Suppressor macrophage (primary cell): ENCODE data around the gene TRIM44.
"Not testable (repeated sequence)": the region's sequence is repeated elsewhere in the genome, so short reads cannot be mapped to it uniquely, and the experiment has no call there.

Experiments used
- DNase-seq, 4 experiments: peaks; one replicate each; pipeline ENCODE4 v3.0.0-alpha.2; 2020 to 2022

TRIM44 gene

GRCh38 chr11:35857922-35858321 lies 195.3 kb downstream of the TRIM44 start:
- DNase-seq: no peak

GRCh38 chr11:35859301-35859700 lies 196.7 kb downstream of the TRIM44 start:
- peak in 2 of 4 experiments; percentile 12 to 26 for DNase-seq

- DNase-seq: not testable (repeated sequence)
Observed at GRCh38 chr11:35860194-35860593, 197.6 kb downstream of the TRIM44 start.

GRCh38 chr11:35861191-35861590 lies 198.6 kb downstream of the TRIM44 start:
- no peak for DNase-seq

GRCh38 chr11:35862666-35863065 lies 200.1 kb downstream of the TRIM44 start:
- DNase-seq: no peak

GRCh38 chr11:35864131-35864530 lies 201.6 kb downstream of the TRIM44 start:
- DNase-seq: no peak

GRCh38 chr11:35866601-35867000 lies 204.0 kb downstream of the TRIM44 start:
- no peak for DNase-seq
